OCI-LY7 (cell line): ENCODE data around the gene ZMYND8. TPM values are rescaled to one million over a fixed set of nuclear protein-coding genes. Genes with fewer than 3 reads are reported as not detected.

Experiments
- BruUV-seq: library from RNA; stranded (reverse); fragments of 400-500 nt; replicated peaks from 2 replicates; lab custom pipeline; 2021; lab: Mats Ljungman, UMichigan
- CTCF ChIA-PET: fragments of 300-600 bp; sonication (Branson Sonifier 250); formaldehyde crosslinking; loops from one replicate; lab custom pipeline; 2022; ENCODE audit warnings: antibody characterized with exemption; ENCODE audit not compliant: unreplicated experiment; lab: Charles Lee
- POLR2A ChIA-PET: fragments of 300-600 bp; sonication (Branson Sonifier 250); formaldehyde crosslinking; loops from one replicate; lab custom pipeline; 2022; ENCODE audit warnings: antibody characterized with exemption; lab: Charles Lee
- DNase-seq: peaks from one replicate; pipeline ENCODE4 v3.0.0-alpha.2; 2015; ENCODE audit warnings: low spot score
- H2AFZ ChIP-seq: fragments of 200-600 bp; sonication (generic), shearing (Covaris generic); 2 replicates; pipeline ENCODE4 v1.6.1; 2014; ENCODE audit warnings: mild to moderate bottlenecking, antibody characterized with exemption, low read length, moderate library complexity
- H3K27ac ChIP-seq: fragments of 200-600 bp; sonication (generic); 2 replicates; pipeline ENCODE4 v1.5.1; 2014; ENCODE audit warnings: mixed run types, low read depth, mild to moderate bottlenecking, moderate library complexity, low read length, inconsistent platforms; ENCODE audit not compliant: poor library complexity, severe bottlenecking
- H3K36me3 ChIP-seq: fragments of 200-600 bp; sonication (generic); 2 replicates; pipeline ENCODE4 v1.6.1; 2014; ENCODE audit warnings: mild to moderate bottlenecking, antibody characterized with exemption, low read length, moderate library complexity, mixed read lengths; ENCODE audit not compliant: insufficient read depth
- H3K4me1 ChIP-seq: fragments of 200-600 bp; sonication (generic); 2 replicates; pipeline ENCODE4 v1.5.1; 2014; ENCODE audit warnings: mild to moderate bottlenecking, low read length; ENCODE audit not compliant: insufficient read depth, poor library complexity, severe bottlenecking
- H3K4me2 ChIP-seq: fragments of 200-600 bp; sonication (generic); 2 replicates; pipeline ENCODE4 v1.6.1; 2014; ENCODE audit warnings: mild to moderate bottlenecking, low read length
- H3K4me3 ChIP-seq: fragments of 200-600 bp; sonication (generic); 2 replicates; pipeline ENCODE4 v1.5.1; 2014; ENCODE audit warnings: mild to moderate bottlenecking, low read depth, low read length; ENCODE audit not compliant: poor library complexity, severe bottlenecking
- H3K79me2 ChIP-seq: fragments of 200-600 bp; sonication (generic); 2 replicates; pipeline ENCODE4 v1.6.1; 2016; ENCODE audit warnings: low read depth, mild to moderate bottlenecking, low read length, moderate library complexity, mixed read lengths; ENCODE audit not compliant: insufficient read depth
- H3K9me2 ChIP-seq: fragments of 200-600 bp; sonication (generic); 2 replicates; pipeline ENCODE4 v1.6.1; 2016; ENCODE audit warnings: mild to moderate bottlenecking, low read length, mixed read lengths; ENCODE audit not compliant: insufficient read depth
- H3K9me3 ChIP-seq: fragments of 200-600 bp; sonication (generic); 2 replicates; pipeline ENCODE4 v1.6.1; 2014; ENCODE audit warnings: mild to moderate bottlenecking, mixed run types, low read length, mixed read lengths
- H4K20me1 ChIP-seq: fragments of 200-600 bp; sonication (generic); 2 replicates; pipeline ENCODE4 v1.6.1; 2014; ENCODE audit warnings: mild to moderate bottlenecking, antibody characterized with exemption, low read length, moderate library complexity, mixed read lengths; ENCODE audit not compliant: insufficient read depth
- EZH2phosphoT487 ChIP-seq: fragments of 200-600 bp; sonication (generic); IDR thresholded peaks from 2 replicates; pipeline ENCODE4 v1.6.1; 2018; ENCODE audit warnings: low read depth, borderline replicate concordance, mild to moderate bottlenecking, mixed run types, antibody characterized with exemption, low read length, moderate library complexity, mixed read lengths
- intact Hi-C: fragments of 100-400 bp; cut with micrococcal nuclease; formaldehyde crosslinking; loops from one replicate; pipeline ENCODE4 v1.10.0; 2022; ENCODE audit not compliant: unreplicated experiment
- total RNA-seq, 2 experiments: library from RNA; depleted of rRNA in 1 of 2; stranded (reverse); fragments of >200 nt in 1 of 2; shearing (Covaris generic) in 1 of 2; gene quantifications; 2 replicates each; pipeline ENCODE4 v1.2.3, GENCODE V29; 2014 to 2022
- TF ChIP-seq, protein P1 (sequence below): fragments of 200-600 bp; sonication (generic); conservative IDR thresholded peaks from 2 replicates; pipeline ENCODE4 v1.5.1; 2014; ENCODE audit warnings: mild to moderate bottlenecking, antibody characterized with exemption, low read length, moderate library complexity, mixed read lengths

ZMYND8 gene
- total RNA-seq, 2 experiments from 2014 or later: 30.4 to 69.1 TPM

GRCh38 chr20:47380481-47380880 lies 24.0 kb upstream of the ZMYND8 start:
- no peak for DNase-seq
- no TSS peak for BruUV-seq
- no peaks in the 10 kb centered on the region for H3K9me2 ChIP-seq
- ChIA-PET POLR2A (interaction anchor here (0.6 to 0.7 kb wide), 2 partner anchors 153 to 190 kb away, joined by 6 read pairs; no protein-coding TSS in a partner anchor), CTCF (no interaction called here)
- no peak for TF ChIP-seq EZH2phosphoT487
- TF ChIP-seq, protein P1, sequence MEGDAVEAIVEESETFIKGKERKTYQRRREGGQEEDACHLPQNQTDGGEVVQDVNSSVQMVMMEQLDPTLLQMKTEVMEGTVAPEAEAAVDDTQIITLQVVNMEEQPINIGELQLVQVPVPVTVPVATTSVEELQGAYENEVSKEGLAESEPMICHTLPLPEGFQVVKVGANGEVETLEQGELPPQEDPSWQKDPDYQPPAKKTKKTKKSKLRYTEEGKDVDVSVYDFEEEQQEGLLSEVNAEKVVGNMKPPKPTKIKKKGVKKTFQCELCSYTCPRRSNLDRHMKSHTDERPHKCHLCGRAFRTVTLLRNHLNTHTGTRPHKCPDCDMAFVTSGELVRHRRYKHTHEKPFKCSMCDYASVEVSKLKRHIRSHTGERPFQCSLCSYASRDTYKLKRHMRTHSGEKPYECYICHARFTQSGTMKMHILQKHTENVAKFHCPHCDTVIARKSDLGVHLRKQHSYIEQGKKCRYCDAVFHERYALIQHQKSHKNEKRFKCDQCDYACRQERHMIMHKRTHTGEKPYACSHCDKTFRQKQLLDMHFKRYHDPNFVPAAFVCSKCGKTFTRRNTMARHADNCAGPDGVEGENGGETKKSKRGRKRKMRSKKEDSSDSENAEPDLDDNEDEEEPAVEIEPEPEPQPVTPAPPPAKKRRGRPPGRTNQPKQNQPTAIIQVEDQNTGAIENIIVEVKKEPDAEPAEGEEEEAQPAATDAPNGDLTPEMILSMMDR: no peak
- intact Hi-C loops: loop anchor here (2.0 to 5.0 kb wide), 2 partner anchors 84 to 628 kb away; no protein-coding TSS in a partner anchor
- no peaks in the 10 kb centered on the region for H4K20me1 ChIP-seq
- H3K27ac ChIP-seq: no peak overlapping the region
- H3K4me3 ChIP-seq: no peak overlapping the region
- H3K4me1 ChIP-seq: peaks cover 10% of the 10 kb centered on the region
- no peaks in the 10 kb centered on the region for H3K79me2 ChIP-seq
- H3K9me3 ChIP-seq: no peaks in the 10 kb centered on the region
- no peaks in the 10 kb centered on the region for H3K36me3 ChIP-seq
- no peak overlapping the region for H2AFZ ChIP-seq
- H3K4me2 ChIP-seq: no peak overlapping the region

GRCh38 chr20:47379433-47380150 lies 23.1 kb upstream of the ZMYND8 start:
- DNase-seq: no peak
- POLR2A ChIA-PET: interaction anchor here (0.7 kb wide), 1 partner anchor 71 kb away, joined by 3 read pairs; no protein-coding TSS in a partner anchor
- intact Hi-C loops: loop anchor here (2.0 to 5.0 kb wide), 2 partner anchors 83 to 627 kb away; no protein-coding TSS in a partner anchor

More at GRCh38 chr20:47379433-47380150, 23.1 kb upstream of the ZMYND8 start:
- TF ChIP-seq EZH2phosphoT487: no peak
- TF ChIP-seq, protein P1: no peak
- Histone ChIP-seq H3K27ac (no peak overlapping the region), H3K4me2 (no peak overlapping the region), H3K9me3 (no peaks in the 10 kb centered on the region), H3K36me3 (no peaks in the 10 kb centered on the region), H2AFZ (no peak overlapping the region), H3K4me3 (no peak overlapping the region), H3K4me1 (peaks cover 10% of the 10 kb centered on the region), H3K79me2 (no peaks in the 10 kb centered on the region), H3K9me2 (no peaks in the 10 kb centered on the region), H4K20me1 (no peaks in the 10 kb centered on the region)
- BruUV-seq: no TSS peak
- CTCF ChIA-PET: no interaction called here
